ENCODE measurements around the gene MLST8.

- no peak for TF ChIP-seq ZNF274 (IDR thresholded peaks at IDR 0.05; ENCODE audit: low read depth, low read length)
- TF ChIP-seq SUZ12 (IDR thresholded peaks at IDR 0.05; ENCODE audit: extremely low read depth, insufficient read depth, insufficient read length) = no peak
- TF ChIP-seq YY1 (IDR thresholded peaks at IDR 0.05; ENCODE audit: insufficient read depth, insufficient read length) = no peak
Measured at GRCh38 chr16:2179576-2179975, 25.7 kb upstream of the MLST8 start.

Measured in NT2/D1 (cell line).